ENCODE data around the gene CHAF1A. TPM values are rescaled to one million over a fixed set of nuclear protein-coding genes. Genes with fewer than 3 reads are reported as not detected.

The CHAF1A gene
- polyA plus RNA-seq, 4 donors: 19.8 to 28.9 (median 22.3) TPM

GRCh38 chr19:4431808-4432674 lies 29.6 kb downstream of the CHAF1A start:
- no peak for DNase-seq (ENCODE audit: low read depth in 4 of 4, low spot score in 2 of 4)

GRCh38 chr19:4432918-4433506 lies 30.6 kb downstream of the CHAF1A start:
- no peak for DNase-seq (ENCODE audit: low read depth in 4 of 4, low spot score in 2 of 4)

- DNase-seq (ENCODE audit: low read depth in 4 of 4, low spot score in 2 of 4): no peak
Measured at GRCh38 chr19:4434391-4434790, 32.0 kb downstream of the CHAF1A start.

- no peak for DNase-seq (ENCODE audit: low read depth in 4 of 4, low spot score in 2 of 4)
Measured at GRCh38 chr19:4436231-4436630, 33.8 kb downstream of the CHAF1A start.

- no peak for DNase-seq (ENCODE audit: low read depth in 4 of 4, low spot score in 2 of 4)
Measured at GRCh38 chr19:4437103-4437502, 34.7 kb downstream of the CHAF1A start.

- no peak for DNase-seq (ENCODE audit: low read depth in 4 of 4, low spot score in 2 of 4)
Measured at GRCh38 chr19:4439243-4439642, 36.8 kb downstream of the CHAF1A start.

- DNase-seq (ENCODE audit: low read depth in 4 of 4, low spot score in 2 of 4): no peak
Measured at GRCh38 chr19:4441994-4442818, 39.8 kb downstream of the CHAF1A start.

- no peak for DNase-seq (ENCODE audit: low read depth in 4 of 4, low spot score in 2 of 4)
Measured at GRCh38 chr19:4442819-4443146, 40.3 kb downstream of the CHAF1A start.

GRCh38 chr19:4443188-4443587 lies 40.7 kb downstream of the CHAF1A start:
- no peak for DNase-seq (ENCODE audit: low read depth in 4 of 4, low spot score in 2 of 4)

- DNase-seq (ENCODE audit: low read depth in 4 of 4, low spot score in 2 of 4): no peak
Measured at GRCh38 chr19:4443966-4444764, 41.7 kb downstream of the CHAF1A start.

- peak in 1 of 4 donors; percentile 23 for DNase-seq (ENCODE audit: low read depth in 4 of 4, low spot score in 2 of 4)
Measured at GRCh38 chr19:4444765-4445741, 42.6 kb downstream of the CHAF1A start.

GRCh38 chr19:4445963-4446703 lies 43.7 kb downstream of the CHAF1A start:
- no peak for DNase-seq (ENCODE audit: low read depth in 4 of 4, low spot score in 2 of 4)

GRCh38 chr19:4446704-4447200 lies 44.3 kb downstream of the CHAF1A start:
- DNase-seq (ENCODE audit: low read depth in 4 of 4, low spot score in 2 of 4): no peak

- no peak for DNase-seq (ENCODE audit: low read depth in 4 of 4, low spot score in 2 of 4)
Measured at GRCh38 chr19:4447327-4448146, 45.1 kb downstream of the CHAF1A start.

GRCh38 chr19:4448147-4448985 lies 45.9 kb downstream of the CHAF1A start:
- no peak for DNase-seq (ENCODE audit: low read depth in 4 of 4, low spot score in 2 of 4)

GRCh38 chr19:4449022-4449638 lies 46.7 kb downstream of the CHAF1A start:
- DNase-seq (ENCODE audit: low read depth in 4 of 4, low spot score in 2 of 4): no peak
